Measurements from ENCODE around the gene RIN2. TPM values are rescaled to one million over a fixed set of nuclear protein-coding genes. Genes with fewer than 3 reads are reported as not detected.
A peak's percentile ranks its signal among the peaks of the same experiment; 100 is the strongest.
"Not testable (repeated sequence)": the region's sequence is repeated elsewhere in the genome, so short reads cannot be mapped to it uniquely, and the experiment has no call there.

Gene RIN2
- polyA plus RNA-seq, 1 donor = 19.9 TPM

DNA sequence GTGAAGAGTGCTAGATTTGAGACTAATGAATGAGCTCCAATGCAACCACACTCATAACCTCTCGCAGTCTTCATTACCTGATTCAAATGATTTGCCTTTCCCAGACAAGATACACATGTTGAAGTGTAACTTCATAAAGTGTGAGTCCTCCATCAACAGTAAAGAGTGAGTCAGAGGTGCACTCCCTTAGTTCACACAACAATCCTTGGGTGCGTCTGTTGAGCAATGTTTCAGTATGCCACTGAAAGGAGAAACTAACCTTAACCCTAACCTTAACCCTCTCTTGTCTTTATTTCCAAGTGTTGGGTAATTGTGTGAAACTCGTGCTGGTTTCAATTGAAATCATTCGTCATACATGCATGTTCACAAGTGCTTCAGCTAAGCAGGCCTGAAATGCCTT is 21.0 kb upstream of the RIN2 start:
- DNase-seq (ENCODE audit: low read depth) = no peak

DNA sequence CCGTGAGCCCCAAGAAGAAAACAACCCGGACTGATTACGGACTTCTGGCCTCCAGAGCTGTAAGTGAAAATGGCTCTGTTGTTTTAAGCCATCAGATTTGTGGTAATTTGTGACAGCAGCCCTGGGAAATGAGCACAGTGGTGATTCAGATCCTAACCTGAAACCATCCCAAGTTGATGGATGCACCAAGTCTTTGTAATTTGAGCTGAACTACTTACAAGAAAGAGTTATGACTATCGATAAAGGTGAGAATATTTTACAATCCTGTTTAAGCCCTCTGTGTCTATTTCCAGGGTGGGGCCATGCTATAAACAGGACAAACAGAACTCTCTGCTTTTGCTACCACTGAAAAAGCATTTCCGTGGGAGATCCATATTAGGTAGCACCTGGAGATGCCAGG is 19.1 kb upstream of the RIN2 start:
- DNase-seq (ENCODE audit: low read depth) = no peak

DNA sequence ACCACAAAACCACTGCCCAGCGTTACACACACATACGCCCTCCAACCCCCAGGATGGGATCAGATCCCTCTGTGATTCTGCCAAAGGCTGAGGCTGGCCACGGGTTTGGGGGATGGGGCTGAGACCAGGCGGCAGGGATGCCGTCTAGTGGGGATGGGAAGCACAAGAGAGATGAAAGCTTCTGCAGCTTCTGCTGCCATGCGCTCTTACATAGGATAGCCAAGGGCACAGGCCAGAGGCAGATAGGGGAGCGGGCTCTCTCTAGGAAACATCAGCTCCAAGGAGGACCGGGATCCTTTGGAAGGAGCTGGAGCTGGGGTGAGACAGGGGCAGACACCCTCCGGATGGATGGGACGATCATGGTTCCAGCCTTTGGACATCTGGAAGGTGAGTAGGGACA is 18.7 kb upstream of the RIN2 start:
- DNase-seq (ENCODE audit: low read depth) = no peak

DNA sequence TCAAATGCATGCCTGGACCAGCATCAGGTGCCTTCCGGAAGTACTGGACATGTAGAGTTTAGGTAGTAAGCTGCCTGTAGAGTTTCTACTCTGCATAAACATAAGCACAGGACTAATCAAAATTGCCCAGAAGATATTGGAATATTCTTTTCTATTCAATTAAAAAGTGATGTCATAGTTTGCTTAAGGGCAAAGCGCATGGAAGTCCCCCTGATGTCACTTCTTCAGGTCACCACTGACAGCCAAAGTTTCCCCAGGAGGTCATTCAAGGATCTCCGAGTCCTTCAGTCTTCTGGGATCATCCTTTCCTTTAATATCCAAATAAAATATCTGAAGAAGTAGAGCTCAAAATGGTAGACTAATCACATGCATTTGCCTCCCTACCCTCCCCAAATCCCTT is 17.5 kb upstream of the RIN2 start:
- DNase-seq (ENCODE audit: low read depth) = no peak

DNA sequence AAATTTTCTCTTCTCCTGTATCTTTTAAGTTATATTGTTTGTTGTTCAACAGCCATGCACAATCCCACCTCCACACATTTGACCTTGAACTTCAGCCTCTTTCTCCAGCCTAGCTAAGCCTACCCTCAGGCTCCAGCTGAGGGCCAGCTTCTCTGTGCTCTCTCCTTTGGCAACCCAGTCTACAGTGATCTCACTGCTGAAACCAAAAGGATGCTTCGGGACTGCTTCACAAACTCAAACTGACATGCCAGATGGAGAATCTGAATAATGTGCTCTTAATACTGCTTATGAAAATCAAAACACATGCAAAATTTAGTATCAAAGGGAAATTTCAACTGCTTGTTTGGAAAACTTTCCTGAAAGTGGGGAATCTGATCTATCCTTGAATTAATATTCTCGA is 16.1 kb upstream of the RIN2 start:
- DNase-seq (ENCODE audit: low read depth) = no peak

DNA sequence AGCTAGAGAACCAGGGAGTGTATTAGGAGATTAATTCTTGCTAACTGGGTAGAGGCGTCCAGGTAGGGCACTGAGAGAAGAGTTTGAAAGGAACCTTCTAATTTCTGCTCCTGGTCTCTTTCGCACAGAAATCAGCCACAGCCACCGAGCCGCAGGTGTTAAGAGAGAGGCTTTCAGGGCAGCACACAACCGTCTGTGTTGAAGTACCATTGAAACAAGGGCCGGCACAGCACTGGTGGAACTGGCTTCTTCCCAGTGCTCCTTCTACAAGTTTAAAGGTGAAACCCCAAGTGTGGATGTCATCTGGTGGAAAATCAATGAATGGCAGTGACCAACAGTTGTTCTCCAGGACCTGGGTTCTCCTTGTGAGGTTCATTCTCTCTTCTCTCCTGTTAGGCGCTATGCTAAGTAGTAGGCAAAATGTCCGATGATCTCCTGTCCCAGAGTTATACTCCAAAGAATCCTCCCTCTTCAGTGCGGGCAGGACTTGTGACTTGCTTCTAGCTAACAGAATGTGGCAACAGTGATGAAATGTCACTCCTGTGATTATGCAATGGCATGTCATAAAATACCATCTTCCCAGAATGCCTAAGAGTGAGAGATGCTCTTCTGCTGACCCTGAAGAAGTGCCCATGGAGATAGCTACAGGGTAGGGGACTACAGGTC is 15.0 kb upstream of the RIN2 start:
- no peak for DNase-seq (ENCODE audit: low read depth)

DNA sequence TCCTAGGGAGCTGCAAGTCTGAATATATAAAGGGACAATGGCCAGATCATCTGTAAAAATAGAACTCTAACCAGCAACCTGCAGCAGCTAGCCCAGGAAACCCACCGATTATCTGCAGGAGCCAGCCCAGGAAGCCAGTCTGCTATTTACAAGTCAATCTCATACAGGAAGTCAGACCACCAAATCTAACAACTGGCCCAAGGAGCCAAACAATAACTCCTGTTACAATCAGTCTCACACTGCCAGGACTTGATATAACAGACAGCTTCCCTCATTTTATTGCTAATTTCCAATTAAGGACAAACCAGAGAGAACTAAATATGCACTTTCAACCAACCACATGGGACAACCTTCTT is 14.4 kb upstream of the RIN2 start:
- no peak for DNase-seq (ENCODE audit: low read depth)

DNA sequence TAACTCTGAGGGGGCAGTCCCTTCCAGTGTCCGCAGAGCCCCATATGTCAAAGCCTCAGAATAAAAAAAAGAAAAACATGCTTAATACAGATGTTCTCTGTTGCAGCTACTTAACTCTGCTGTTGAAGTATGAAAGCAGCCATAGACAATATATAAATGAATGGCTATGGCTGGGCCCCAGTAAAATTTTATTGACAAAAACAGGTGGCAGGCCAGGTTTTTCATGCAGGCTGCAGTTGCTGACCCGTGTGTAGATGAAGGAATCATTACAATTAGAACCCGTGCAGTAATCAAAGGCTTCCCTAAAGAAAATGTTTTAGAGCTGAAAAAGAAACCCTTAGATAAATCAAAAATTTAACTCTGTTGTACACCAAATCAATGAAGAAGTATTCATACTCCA is 13.0 kb upstream of the RIN2 start:
- no peak for DNase-seq (ENCODE audit: low read depth)

DNA sequence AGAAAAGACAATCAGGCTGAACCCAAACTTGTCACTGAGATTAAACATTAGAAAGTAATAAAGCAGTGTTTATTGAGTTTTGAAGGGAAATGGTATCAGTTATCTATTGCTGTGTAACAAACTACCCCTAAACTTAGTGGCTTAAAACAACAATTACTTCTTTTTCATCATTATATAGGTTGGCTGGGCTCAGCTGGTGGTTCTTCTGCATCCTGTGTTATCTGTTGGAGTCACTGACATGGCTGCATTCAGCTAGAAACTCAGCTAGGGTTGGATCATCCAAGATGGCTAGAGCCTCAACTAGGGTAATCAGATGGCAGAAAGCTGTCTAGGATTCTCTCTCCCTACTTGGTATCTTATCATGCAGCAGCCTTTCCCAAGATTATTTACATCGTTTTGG is 12.5 kb upstream of the RIN2 start:
- DNase-seq (ENCODE audit: low read depth) = no peak

DNA sequence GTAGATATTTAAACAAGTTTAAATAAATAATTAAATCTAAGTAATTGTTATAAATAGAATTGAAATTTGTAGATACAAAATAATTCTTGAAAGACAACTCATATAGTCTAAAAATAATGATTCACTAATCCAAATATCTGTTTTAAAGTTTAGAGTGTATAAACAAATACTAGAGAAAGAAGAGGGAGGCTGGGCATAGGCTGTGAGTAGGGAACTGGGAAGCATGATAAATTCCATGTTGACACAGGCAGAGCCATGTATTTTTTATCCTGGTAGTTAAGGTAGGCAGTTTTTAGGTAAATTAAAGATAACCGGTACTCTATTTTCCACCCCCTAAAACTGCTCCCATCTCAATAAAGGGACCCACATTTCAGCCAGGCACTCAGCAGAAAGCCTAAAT is 11.7 kb upstream of the RIN2 start:
- no peak for DNase-seq (ENCODE audit: low read depth)

DNA sequence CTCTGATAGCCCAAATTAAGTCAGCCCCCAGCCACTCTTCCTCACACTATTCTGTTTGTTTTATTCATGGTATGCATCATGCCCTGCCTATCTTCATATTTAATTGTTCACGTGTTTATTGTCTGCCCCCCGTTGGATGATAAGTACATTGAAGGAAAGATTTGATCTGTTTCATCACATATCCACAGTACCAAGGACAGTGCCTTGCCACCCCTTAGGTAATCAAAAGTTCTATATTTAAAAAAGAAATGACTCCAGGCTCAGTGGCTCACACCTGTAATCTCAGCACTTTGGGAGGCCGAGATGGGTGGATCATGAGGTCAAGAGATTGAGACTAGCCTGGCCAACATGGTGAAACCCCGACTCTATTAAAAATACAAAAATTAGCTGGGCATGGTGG is 10.2 kb upstream of the RIN2 start:
- DNase-seq (ENCODE audit: low read depth) = no peak

DNA sequence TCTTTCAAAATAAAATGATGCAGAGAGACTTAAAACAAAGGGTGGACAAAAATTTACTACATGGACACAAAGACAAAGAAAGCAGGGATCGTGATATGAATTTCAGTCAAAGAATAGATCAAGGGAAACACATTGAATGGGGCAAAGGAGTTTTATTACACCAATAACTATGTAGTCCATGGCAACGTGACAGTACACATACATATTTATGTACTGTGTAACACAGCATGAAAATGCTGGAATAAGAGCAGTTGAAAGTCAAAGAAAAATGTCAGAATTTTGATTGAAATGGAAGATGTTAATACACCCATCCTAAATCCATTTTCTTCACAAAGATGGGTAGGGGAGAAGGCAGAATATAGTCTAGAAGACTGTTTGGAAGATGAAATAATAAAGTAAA is 9.4 kb upstream of the RIN2 start:
- DNase-seq (ENCODE audit: low read depth) = no peak

DNA sequence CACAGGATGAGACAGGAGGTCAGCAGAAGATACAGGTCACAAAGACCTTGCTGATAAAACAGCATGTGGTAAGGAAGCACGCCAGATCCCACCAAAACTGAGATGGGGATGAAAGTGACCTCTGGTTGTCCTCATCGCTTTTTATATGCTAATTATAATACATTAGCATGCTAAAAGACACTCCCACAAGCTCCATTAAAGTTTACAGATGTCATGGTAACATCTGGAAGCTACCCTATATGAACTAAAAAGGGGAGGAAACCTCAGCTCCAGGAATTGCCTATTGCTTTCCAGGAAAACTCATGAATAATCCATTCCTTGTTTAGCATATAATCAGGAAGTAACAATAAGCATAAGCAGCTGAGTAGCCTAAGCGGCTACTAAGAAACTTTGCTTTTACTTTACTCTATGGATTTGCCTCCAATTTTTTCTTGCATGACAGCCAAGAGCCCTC is 8.4 kb upstream of the RIN2 start:
- DNase-seq (ENCODE audit: low read depth) = peak; percentile 71

DNA sequence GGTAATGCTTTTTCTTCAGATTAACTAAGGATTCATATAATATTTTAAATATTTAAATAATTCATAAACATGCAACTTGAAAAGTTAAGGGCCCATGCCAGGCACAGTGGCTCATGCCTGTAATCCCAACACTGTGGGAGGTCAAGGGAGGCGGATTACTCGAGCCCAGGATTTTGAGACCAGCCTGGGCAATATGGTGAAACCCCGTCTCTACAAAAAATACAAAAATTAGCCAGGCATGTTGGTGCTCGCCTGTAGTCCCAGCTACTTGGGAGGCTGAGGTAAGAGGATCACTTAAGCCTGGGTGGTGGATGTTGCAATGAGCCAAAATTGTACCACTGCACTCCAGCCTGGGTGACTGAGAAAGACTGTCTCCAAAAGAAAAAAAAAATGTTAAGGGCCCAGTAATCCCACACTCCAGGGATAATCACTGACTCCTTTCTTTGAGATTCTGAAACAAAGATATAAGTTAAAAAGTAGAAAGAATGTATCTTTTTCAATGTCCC is 7.9 kb upstream of the RIN2 start:
- DNase-seq (ENCODE audit: low read depth) = no peak

DNA sequence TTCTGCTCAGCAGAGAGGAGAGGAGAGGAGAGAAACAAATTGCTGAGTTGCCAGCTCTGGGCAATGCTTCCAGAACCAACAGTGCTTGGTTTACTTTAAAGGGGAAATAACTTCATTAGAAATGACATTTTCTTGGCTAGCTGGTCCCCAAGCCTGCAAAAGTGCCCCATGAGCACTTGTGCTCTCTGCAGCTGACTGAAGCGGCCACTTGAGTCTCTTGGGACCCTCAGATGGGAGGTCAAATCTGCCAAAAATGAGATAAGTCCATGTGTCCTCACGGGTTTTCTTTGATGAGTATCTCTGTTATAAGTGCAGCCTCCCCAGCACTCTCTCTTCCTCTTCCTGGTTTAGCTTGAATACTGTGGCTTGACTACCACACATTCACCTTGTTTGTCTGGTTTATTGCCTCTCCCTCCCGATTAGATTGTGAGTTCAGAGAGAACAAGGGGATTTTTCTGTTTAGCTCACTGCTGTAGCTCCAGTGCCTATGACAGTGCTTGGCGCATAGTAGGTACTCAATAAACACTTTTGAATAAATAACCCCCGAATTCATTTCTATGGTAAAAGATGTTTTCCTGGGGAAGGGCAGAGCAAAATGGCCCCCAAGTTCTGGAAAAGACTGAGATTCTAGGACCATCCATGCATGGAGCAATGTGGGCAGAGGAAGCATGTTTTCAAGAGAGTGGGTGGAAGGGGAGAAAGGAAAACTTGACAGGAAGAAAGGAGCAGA is 7.0 kb upstream of the RIN2 start:
- DNase-seq (ENCODE audit: low read depth) = no peak

DNA sequence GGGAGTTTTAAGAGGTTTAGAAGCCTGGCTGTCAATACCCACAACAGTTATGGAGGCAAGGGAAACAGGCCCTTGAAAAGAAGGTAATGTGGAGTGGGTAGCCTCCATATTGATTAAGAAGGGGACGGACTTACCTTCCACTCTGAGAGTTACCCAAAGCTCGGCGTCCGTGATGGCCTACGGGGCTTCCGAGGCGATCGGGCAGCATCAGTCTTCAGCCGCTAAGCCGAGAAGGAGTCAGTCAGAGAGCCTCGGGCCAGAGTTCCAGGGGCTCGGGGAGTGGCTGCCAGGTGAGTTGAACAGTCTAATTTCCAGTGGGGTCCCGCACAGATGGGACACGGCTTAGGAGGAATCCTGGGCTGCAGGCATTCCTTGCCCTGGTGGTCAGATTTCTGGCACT is 3.9 kb upstream of the RIN2 start:
- not testable (repeated sequence) for DNase-seq (ENCODE audit: low read depth)

DNA sequence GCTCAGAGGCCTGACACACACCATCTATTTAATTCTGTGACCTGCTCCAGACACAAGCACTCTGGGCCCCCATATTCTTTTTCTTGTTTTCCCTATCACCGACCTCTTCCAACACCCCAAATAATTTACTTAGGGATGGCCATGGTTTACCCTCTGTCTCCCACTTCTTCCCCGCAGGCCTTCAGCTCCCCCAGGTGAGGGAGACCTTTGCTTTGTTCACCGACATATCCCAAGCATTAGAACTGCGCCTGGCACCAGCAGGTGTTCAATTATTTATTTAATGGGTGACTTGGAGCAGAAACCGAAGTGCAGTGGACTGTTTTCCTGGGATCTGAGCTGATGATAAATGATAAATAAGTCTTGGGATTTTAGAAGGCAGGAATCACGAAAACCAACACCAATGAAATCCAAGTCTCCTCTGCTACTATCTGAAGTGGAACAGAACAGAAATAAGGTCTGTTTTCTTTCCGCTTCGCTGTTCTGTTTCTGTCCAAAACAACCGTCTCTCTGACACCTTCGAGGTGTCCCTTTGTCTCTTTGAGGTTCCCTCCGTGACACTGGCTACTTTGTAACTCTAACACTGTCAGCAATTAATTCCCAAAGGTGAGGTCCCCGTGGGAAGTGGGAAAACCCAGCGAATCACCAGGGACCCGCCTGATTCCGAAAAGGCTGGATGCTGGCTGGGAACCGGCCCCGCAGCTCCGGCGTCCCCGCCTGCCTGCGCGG is 1.1 kb upstream of the RIN2 start:
- DNase-seq (ENCODE audit: low read depth) = no peak

DNA sequence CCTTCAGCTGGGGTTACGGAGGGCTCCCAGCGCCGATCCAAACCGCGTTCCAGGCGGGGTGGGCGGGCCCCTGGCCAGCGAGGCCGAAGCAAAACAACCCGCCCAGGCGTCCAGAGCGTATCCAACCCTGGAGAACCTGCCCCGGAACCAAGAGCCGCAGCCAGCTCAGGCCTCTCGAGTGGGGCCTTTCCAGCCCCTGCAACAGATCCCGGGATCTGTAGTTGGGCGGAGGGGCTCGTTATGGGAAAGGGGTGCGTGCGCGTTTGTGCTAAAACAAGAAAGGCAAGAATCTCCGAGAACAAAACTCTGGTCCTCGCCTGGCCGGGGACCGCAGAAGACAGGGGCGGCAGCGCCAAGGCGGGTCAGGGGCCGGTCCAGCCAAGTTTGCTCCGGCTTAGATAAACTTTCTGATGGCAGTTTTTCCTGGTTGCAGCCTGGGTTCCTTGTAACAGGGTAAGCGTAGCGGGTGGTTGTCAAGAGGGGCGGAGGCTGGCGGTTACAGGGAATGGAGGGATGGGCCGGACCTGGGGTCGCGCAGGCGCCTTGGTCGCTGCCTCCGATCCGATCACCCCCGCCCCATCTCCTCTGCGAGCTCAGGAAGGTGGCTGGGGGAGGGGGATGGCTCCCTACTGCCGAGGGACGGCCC is 448 bp upstream of the RIN2 start:
- peak; percentile 81 for DNase-seq (ENCODE audit: low read depth)

DNA sequence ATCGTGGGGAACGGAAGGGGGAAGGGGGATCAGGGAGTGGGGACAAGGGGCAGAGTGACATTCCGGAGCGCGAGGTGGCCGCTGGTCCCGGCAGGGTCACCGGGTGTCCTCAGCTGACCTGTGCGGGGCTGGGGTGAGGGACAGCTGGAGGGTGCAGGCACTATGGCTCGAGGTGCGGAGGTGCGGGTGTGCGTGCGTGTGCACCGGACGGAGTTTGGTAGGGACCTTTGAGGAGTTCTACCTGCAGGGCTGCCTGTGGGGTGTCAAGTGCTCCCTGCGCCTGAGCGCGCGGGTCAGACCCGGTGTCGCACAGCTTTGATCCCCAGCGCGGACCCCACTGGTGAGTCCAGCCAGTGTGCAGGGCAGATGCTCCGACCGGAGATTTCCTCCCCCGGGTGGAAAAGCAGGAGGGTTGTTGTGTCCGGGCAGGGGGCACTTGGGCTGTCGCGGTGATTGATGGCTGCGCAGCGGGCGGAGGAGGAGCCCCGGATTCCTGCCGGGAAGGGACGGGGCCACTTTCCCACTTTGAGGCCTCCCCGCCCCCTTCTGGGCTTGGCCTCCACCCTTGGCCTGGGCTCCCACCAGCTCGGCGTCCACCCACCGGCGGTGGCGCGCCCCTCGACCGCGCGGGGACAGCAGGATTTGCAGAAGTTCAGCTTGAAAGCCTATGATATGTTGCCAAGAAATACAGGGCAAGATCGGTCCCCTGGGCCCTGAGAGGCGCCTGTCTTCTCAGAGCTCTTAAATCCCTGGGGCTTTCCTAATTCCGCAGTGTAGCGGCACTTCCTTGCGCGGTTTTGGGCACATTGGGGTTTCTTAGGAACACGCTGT is 658 bp downstream of the RIN2 start:
- no peak for DNase-seq (ENCODE audit: low read depth)

DNA sequence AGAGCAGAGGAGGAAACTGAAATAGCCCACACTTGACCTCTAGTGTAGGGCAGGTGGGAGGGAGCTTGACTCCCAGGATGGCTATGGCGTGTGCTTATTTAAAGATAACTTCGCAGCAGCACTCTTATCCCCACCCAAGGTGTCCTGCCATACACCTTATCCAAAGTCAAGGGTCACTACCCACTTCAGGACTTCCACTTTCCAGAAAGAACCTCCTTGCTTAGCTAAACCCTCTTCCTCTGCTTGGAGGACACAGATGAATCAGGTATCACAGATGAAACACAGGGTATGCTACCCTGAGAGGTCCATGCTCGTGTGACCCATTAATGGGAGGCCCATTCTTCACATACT is 2.3 kb downstream of the RIN2 start:
- DNase-seq (ENCODE audit: low read depth) = no peak

DNA sequence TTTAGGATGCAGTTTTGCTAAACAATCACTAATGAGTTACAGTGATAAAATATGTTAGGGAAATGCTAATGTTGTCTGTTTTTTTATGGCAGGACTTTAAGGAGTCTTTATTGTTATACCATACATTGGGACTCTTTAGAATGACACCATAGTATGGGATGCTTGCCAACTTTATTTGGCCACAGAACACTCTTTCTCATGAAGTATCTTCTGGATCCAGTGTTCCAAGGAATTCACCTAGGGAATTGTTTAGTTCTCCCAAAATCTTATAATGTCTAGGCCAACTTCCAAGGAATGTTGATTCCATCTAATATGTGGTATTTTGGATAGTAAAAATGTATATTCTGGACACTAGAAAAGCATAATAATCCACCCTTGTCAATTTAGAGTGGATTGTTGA is 3.3 kb downstream of the RIN2 start:
- DNase-seq (ENCODE audit: low read depth) = peak; percentile 40

DNA sequence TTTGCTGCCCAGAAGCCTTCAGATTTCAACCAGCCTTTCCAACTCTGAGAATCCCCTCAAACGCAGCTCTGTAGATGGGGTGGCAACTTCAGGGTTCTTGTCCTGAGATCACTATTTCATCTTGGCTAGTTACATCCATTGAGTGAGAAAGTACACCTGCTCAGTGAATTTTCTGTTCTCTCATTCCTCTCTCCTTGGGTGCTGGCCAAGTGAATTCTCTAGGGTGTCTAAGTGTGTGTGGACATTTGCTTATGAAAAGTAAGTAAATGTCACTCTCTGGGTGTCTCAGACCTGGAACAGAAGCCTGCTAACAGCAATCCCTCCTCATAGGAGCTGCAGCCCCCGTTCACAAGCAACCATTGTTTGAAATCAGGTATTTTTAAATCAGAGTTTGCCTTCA is 3.8 kb downstream of the RIN2 start:
- no peak for DNase-seq (ENCODE audit: low read depth)
